Adrenal gland (tissue), 12 donors: ENCODE results near the gene RNASE1. TPM values are rescaled to one million over a fixed set of nuclear protein-coding genes. Genes with fewer than 3 reads are reported as not detected.

Experiments used
- DNase-seq, 7 donors: peaks; one replicate each; pipeline ENCODE4 v3.0.0-alpha.2; 2019 to 2020
- H3K27ac ChIP-seq, 5 donors: fragments of 200-600 bp; sonication (generic) in 4 of 5; 1 replicate in 3 of 5; 2 replicates in 2 of 5; pipeline versions ENCODE4 v1.5.1 to v1.8.0; 2016 to 2020; ENCODE audit warnings: mild to moderate bottlenecking in 1 of 5
- H3K27me3 ChIP-seq: fragments of 200-600 bp; 2 replicates; pipeline ENCODE4 v1.8.0; 2021
- H3K36me3 ChIP-seq, 2 donors: fragments of 200-600 bp; replicated peaks in 1 of 2; 1 replicate in 1 of 2; 2 replicates in 1 of 2; pipeline versions ENCODE4 v1.5.1 to v1.8.0; 2018 to 2022
- H3K4me1 ChIP-seq, 2 donors: fragments of 200-600 bp; replicated peaks in 1 of 2; 1 replicate in 1 of 2; 2 replicates in 1 of 2; pipeline versions ENCODE4 v1.5.1 to v1.8.0; 2018 to 2021
- H3K4me3 ChIP-seq, 4 donors: fragments of 200-600 bp; sonication (generic) in 3 of 4; one replicate each; pipeline ENCODE4 v1.5.1; 2016 to 2018
- H3K9me3 ChIP-seq, 3 donors: fragments of 200-600 bp; sonication (generic) in 1 of 3; replicated peaks in 1 of 3; 1 replicate in 2 of 3; 2 replicates in 1 of 3; pipeline versions ENCODE4 v1.5.1 to v1.8.0; 2016 to 2021
- CTCF ChIP-seq, 6 experiments: fragments of 450-650 bp in 4 of 6; fragments of 200-600 bp in 2 of 6; sonication (generic) in 1 of 6; IDR thresholded peaks; 1 replicate in 5 of 6; 2 replicates in 1 of 6; pipeline versions ENCODE4 v1.5.1 to v1.8.0; 2016 to 2021; ENCODE audit warnings: antibody characterized with exemption in 6 of 6, mild to moderate bottlenecking in 2 of 6, moderate library complexity in 1 of 6
- POLR2A ChIP-seq, 2 donors: fragments of 450-650 bp; IDR thresholded peaks; one replicate each; pipeline ENCODE4 v1.6.1; 2017; ENCODE audit warnings: antibody characterized with exemption in 2 of 2, mild to moderate bottlenecking in 2 of 2, moderate library complexity in 1 of 2
- WGBS, 4 donors: extraction: QIAGEN DNeasy Blood & Tissue Kit in 2 of 4; methylation state at CpG; one replicate each; pipeline versions ENCODE4 v1.1.5 to v1.1.7; 2013 to 2017; 5-methylcytosine and 5-hydroxymethylcytosine counted together
- intact Hi-C, 2 donors: fragments of 100-400 bp; cut with DNase I; formaldehyde crosslinking; loops; one replicate each; pipeline versions ENCODE4 v1.14.1 to v1.15.0; 2022 to 2023
- polyA plus RNA-seq, 3 donors: library from polyadenylated mRNA; stranded (reverse); fragments of 200-250 nt in 2 of 3; fragments of 350-450 nt in 1 of 3; fragmentation: Illumina TruSeq in 1 of 3; extraction: RNeasy Lipid Tissue Mini Kit (QIAGEN cat#74804) in 1 of 3; gene quantifications; one replicate each; pipeline ENCODE4 v1.2.3, GENCODE V29; 2013 to 2014
- total RNA-seq, 9 donors: library from RNA; depleted of rRNA in 4 of 9; stranded (reverse); fragments of >200 nt in 4 of 9; fragments of 120-200 nt in 1 of 9; fragmentation: NEBNext Ultra II Directional in 1 of 9; extraction: Animal tissue kit (Norgen Biotek cat#: 25700) in 1 of 9; gene quantifications; one replicate each; pipeline versions ENCODE4 v1.1.0 to v1.2.4, GENCODE V29; 2013 to 2023
- donor health status: healthy with polysubstance abuse.
- donor health status: Bipolar disorder and iron deficiency.
- donor health status: DM: yes; HTN: yes; CAD: no.
- donor health status: DM: no; HTN: no; CAD: no.
- donor health status: DM: no; HTN: no; CAD: no.
- donor health status: DM: yes; HTN: yes; CAD: no.

The RNASE1 gene
- total and polyA plus RNA-seq, 12 donors: 103 to 2,068 (median 529) TPM

GRCh38 chr14:20794644-20795369, 7.8 kb downstream of the RNASE1 start:
- Histone ChIP-seq H3K27me3 (no peaks in the 10 kb centered on the region), H3K36me3 (no peaks in the 10 kb centered on the region), H3K27ac (no peak overlapping the region), H3K4me1 (peaks cover 3 to 4% of the 10 kb centered on the region in 2 donors), H3K4me3 (no peak overlapping the region), H3K9me3 (no peaks in the 10 kb centered on the region)
- DNase-seq: no peak
- intact Hi-C loops: no loop called here
- TF ChIP-seq POLR2A (IDR thresholded peaks at IDR 0.05) (no peak), CTCF (IDR thresholded peaks at IDR 0.05) (no peak)
- WGBS, 4 donors: 62 to 71% (median 67%) methylated on average over 7 of the region's 7 CpGs

DNA sequence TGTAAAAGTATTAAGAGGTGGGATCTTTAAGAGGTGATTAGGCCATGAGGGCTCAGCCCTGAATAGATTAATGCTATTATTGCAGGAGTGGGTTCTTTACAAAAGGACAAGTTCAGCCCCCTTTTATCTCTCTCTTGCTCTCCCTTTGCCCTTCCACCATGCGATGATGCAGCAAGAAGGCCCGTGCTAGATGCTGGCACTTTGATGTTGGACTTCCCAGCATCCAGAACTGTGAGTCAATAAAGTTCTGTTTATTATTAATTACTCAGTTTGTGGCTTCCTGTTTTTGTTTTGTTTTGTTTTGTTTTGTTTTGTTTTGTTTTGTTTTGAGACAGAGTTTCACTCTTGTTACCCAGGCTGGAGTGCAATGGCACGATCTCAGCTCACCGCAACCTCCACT, 10.1 kb downstream of the RNASE1 start:
- no peak for TF ChIP-seq POLR2A (IDR thresholded peaks at IDR 0.05)
- TF ChIP-seq CTCF (IDR thresholded peaks at IDR 0.05): no peak
- DNase-seq: no peak
- no peaks in the 10 kb centered on the region for H3K27me3 ChIP-seq
- H3K27ac ChIP-seq: no peak overlapping the region
- WGBS, 4 donors: 79 to 86% (median 82%) methylated on average over 4 of the region's 4 CpGs
- H3K4me3 ChIP-seq: no peak overlapping the region
- intact Hi-C loops: no loop called here
- H3K9me3 ChIP-seq: no peaks in the 10 kb centered on the region
- no peaks in the 10 kb centered on the region for H3K4me1 ChIP-seq
- no peaks in the 10 kb centered on the region for H3K36me3 ChIP-seq

- no peak for DNase-seq
- 28 to 48% (median 44%) methylated on average over 2 of the region's 2 CpGs for WGBS, 4 donors
- intact Hi-C loops: no loop called here
- Histone ChIP-seq H3K27ac (no peak overlapping the region), H3K27me3 (no peaks in the 10 kb centered on the region), H3K4me3 (no peak overlapping the region), H3K9me3 (no peaks in the 10 kb centered on the region), H3K4me1 (no peaks in the 10 kb centered on the region), H3K36me3 (no peaks in the 10 kb centered on the region)
- TF ChIP-seq CTCF (IDR thresholded peaks at IDR 0.05) (no peak), POLR2A (IDR thresholded peaks at IDR 0.05) (no peak)
Observed at GRCh38 chr14:20791597-20791996, 11.0 kb downstream of the RNASE1 start.

DNA sequence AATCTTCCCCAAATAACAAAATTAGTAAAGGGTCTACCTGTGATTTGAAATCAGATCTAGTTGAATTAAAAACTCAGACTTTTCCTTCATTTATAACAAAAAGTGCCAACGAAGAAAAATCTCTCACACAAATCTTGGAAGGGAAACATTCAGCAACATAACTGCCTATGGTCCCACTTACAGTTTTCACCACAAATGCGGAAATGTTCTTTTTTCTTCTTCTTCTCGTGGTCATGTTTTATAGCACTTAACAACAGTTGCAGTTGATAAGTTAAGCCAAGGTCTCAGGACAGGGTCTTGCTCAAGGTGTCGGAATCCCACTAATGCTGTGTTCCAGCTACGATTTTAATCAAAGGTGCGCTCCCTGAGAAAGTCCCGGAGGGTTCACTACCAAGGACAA, 11.5 kb downstream of the RNASE1 start:
- Histone ChIP-seq H3K4me1 (no peaks in the 10 kb centered on the region), H3K36me3 (no peaks in the 10 kb centered on the region), H3K9me3 (no peaks in the 10 kb centered on the region), H3K27me3 (no peaks in the 10 kb centered on the region), H3K27ac (no peak overlapping the region), H3K4me3 (no peak overlapping the region)
- no peak for DNase-seq
- WGBS, 4 donors: 57 to 67% (median 62%) methylated on average over 7 of the region's 7 CpGs
- intact Hi-C loops: no loop called here
- TF ChIP-seq POLR2A (IDR thresholded peaks at IDR 0.05) (no peak), CTCF (IDR thresholded peaks at IDR 0.05) (no peak)
